Gastroesophageal sphincter (tissue), 4 donors: ENCODE measurements around the gene KRT8. TPM values are rescaled to one million over a fixed set of nuclear protein-coding genes. Genes with fewer than 3 reads are reported as not detected.
"Not testable (repeated sequence)": the region's sequence is repeated elsewhere in the genome, so short reads cannot be mapped to it uniquely, and the experiment has no call there.

Experiments used
- ATAC-seq: fragments of 150-250 bp; one replicate; pipeline ENCODE4 v1.9.1; 2016; ENCODE audit warnings: mild to moderate bottlenecking, moderate library complexity
- H3K27ac ChIP-seq, 4 donors: fragments of 200-600 bp; sonication (generic) in 3 of 4; 1 replicate in 3 of 4; 2 replicates in 1 of 4; pipeline ENCODE4 v1.5.1; 2016 to 2019
- H3K27me3 ChIP-seq: fragments of 200-600 bp; sonication (generic); one replicate; pipeline ENCODE4 v1.5.1; 2019
- H3K36me3 ChIP-seq, 2 donors: fragments of 200-600 bp; sonication (generic); one replicate each; pipeline ENCODE4 v1.5.1; 2019; ENCODE audit warnings: control low read depth in 1 of 2
- H3K4me1 ChIP-seq, 3 donors: fragments of 200-600 bp; sonication (generic); 1 replicate in 2 of 3; 2 replicates in 1 of 3; pipeline ENCODE4 v1.5.1; 2016 to 2019; ENCODE audit warnings: control low read depth in 2 of 3
- H3K4me3 ChIP-seq, 2 donors: fragments of 200-600 bp; sonication (generic); one replicate each; pipeline ENCODE4 v1.5.1; 2019; ENCODE audit warnings: mild to moderate bottlenecking in 1 of 2, moderate library complexity in 1 of 2
- H3K9me3 ChIP-seq, 3 donors: fragments of 200-600 bp; sonication (generic); one replicate each; pipeline ENCODE4 v1.5.1; 2017 to 2019; ENCODE audit warnings: control low read depth in 2 of 3
- CTCF ChIP-seq, 4 experiments: fragments of 200-600 bp in 2 of 4; fragments of 450-650 bp in 2 of 4; sonication (generic) in 1 of 4; IDR thresholded peaks; one replicate each; pipeline ENCODE4 v1.5.1; 2017 to 2019; ENCODE audit warnings: antibody characterized with exemption in 4 of 4, mild to moderate bottlenecking in 2 of 4, moderate library complexity in 2 of 4
- EP300 ChIP-seq: sonication (generic); formaldehyde crosslinking; IDR thresholded peaks from one replicate; pipeline ENCODE4 v1.6.1; 2017; ENCODE audit warnings: antibody characterized with exemption, mild to moderate bottlenecking
- POLR2A ChIP-seq, 2 donors: fragments of 450-650 bp; IDR thresholded peaks; one replicate each; pipeline ENCODE4 v1.6.1; 2017; ENCODE audit warnings: antibody characterized with exemption in 2 of 2, mild to moderate bottlenecking in 2 of 2, moderate library complexity in 1 of 2
- POLR2AphosphoS5 ChIP-seq: sonication (generic); formaldehyde crosslinking; IDR thresholded peaks from one replicate; pipeline ENCODE4 v1.6.1; 2017; ENCODE audit warnings: antibody characterized with exemption
- WGBS, 2 donors: methylation state at CpG; one replicate each; pipeline ENCODE4 v1.1.5; 2018; ENCODE audit warnings: low coverage in 1 of 2; 5-methylcytosine and 5-hydroxymethylcytosine counted together
- total RNA-seq, 4 donors: library from RNA; depleted of rRNA; stranded (reverse); fragments of >200 nt; gene quantifications; one replicate each; pipeline ENCODE4 v1.1.0, GENCODE V29; 2016

Gene KRT8
- total RNA-seq, 4 donors from 2014 or later: 72.0 to 565 (median 255) TPM

GRCh38 chr12:52860102-52860823 is 44.6 kb downstream of the KRT8 start:
- peaks cover 0 to 8% (median 0%) of the 10 kb centered on the region in 3 donors for H3K4me1 ChIP-seq
- no peaks in the 10 kb centered on the region for H3K27me3 ChIP-seq
- WGBS, 2 donors: 58 to 61% methylated on average over 4 to 6 of the region's 6 CpGs
- no peak overlapping the region for H3K27ac ChIP-seq
- H3K9me3 ChIP-seq: no peaks in the 10 kb centered on the region
- no peak for TF ChIP-seq EP300
- no peak for TF ChIP-seq POLR2AphosphoS5
- no peak for TF ChIP-seq POLR2A (IDR thresholded peaks at IDR 0.05)
- TF ChIP-seq CTCF (IDR thresholded peaks at IDR 0.05): no peak
- no peak for ATAC-seq
- H3K36me3 ChIP-seq: no peaks in the 10 kb centered on the region
- H3K4me3 ChIP-seq: no peak overlapping the region

- WGBS, 2 donors: 95 to 100% methylated on average over 2 to 3 of the region's 3 CpGs
- no peak for ATAC-seq
- TF ChIP-seq POLR2AphosphoS5 (no peak), CTCF (IDR thresholded peaks at IDR 0.05) (no peak), POLR2A (IDR thresholded peaks at IDR 0.05) (no peak), EP300 (no peak)
Observed at GRCh38 chr12:52857500-52857899, 47.4 kb downstream of the KRT8 start.

GRCh38 chr12:52856787-52857186 is 48.1 kb downstream of the KRT8 start:
- no peaks in the 10 kb centered on the region for H3K27me3 ChIP-seq
- ATAC-seq: no peak
- 75 to 81% methylated on average over 2 to 3 of the region's 3 CpGs for WGBS, 2 donors
- no peak overlapping the region for H3K27ac ChIP-seq
- no peak overlapping the region for H3K4me3 ChIP-seq
- H3K9me3 ChIP-seq: no peaks in the 10 kb centered on the region
- peaks cover 0 to 8% (median 0%) of the 10 kb centered on the region in 3 donors for H3K4me1 ChIP-seq
- no peaks in the 10 kb centered on the region for H3K36me3 ChIP-seq
- TF ChIP-seq POLR2A (IDR thresholded peaks at IDR 0.05) (no peak), POLR2AphosphoS5 (no peak)

More at GRCh38 chr12:52857500-52857899, 47.4 kb downstream of the KRT8 start:
- H3K9me3 ChIP-seq: no peaks in the 10 kb centered on the region
- no peak overlapping the region for H3K4me3 ChIP-seq
- H3K27ac ChIP-seq: no peak overlapping the region
- H3K36me3 ChIP-seq: no peaks in the 10 kb centered on the region
- H3K4me1 ChIP-seq: peaks cover 0 to 8% (median 0%) of the 10 kb centered on the region in 3 donors
- H3K27me3 ChIP-seq: no peaks in the 10 kb centered on the region

- ATAC-seq, H3K9me3 ChIP-seq, H3K4me3 ChIP-seq, H3K36me3 ChIP-seq, H3K4me1 ChIP-seq, H3K27me3 ChIP-seq, H3K27ac ChIP-seq: not testable (repeated sequence)
- 78 to 94% methylated on average over 1 to 2 of the region's 2 CpGs for WGBS, 2 donors
Observed at GRCh38 chr12:52856077-52856476, 48.8 kb downstream of the KRT8 start.

- Histone ChIP-seq H3K9me3 (no peaks in the 10 kb centered on the region), H3K27ac (no peak overlapping the region), H3K4me3 (no peak overlapping the region), H3K4me1 (no peaks in the 10 kb centered on the region), H3K36me3 (no peaks in the 10 kb centered on the region), H3K27me3 (no peaks in the 10 kb centered on the region)
- ATAC-seq: no peak
- no peak for TF ChIP-seq POLR2A (IDR thresholded peaks at IDR 0.05)
- TF ChIP-seq CTCF (IDR thresholded peaks at IDR 0.05): no peak
- no peak for TF ChIP-seq POLR2AphosphoS5
- TF ChIP-seq EP300: no peak
Observed at GRCh38 chr12:52851787-52852186, 53.1 kb downstream of the KRT8 start.

- Histone ChIP-seq H3K36me3 (no peaks in the 10 kb centered on the region), H3K27me3 (no peaks in the 10 kb centered on the region), H3K4me3 (no peak overlapping the region), H3K4me1 (no peaks in the 10 kb centered on the region), H3K27ac (no peak overlapping the region), H3K9me3 (no peaks in the 10 kb centered on the region)
- ATAC-seq: no peak
- 80 to 88% methylated on average over 2 to 3 of the region's 5 CpGs for WGBS, 2 donors
- TF ChIP-seq POLR2A (IDR thresholded peaks at IDR 0.05) (no peak), CTCF (IDR thresholded peaks at IDR 0.05) (no peak), EP300 (no peak), POLR2AphosphoS5 (no peak)
Observed at GRCh38 chr12:52850681-52851080, 54.2 kb downstream of the KRT8 start.
